AG04449 (cell line): ENCODE measurements around the gene GUCY1A2.

ENCODE experiments used
- CTCF ChIA-PET: fragments of 350-600 bp; formaldehyde crosslinking; extraction: SDS; loops from one replicate; lab custom pipeline; 2021; ENCODE audit warnings: antibody characterized with exemption; lab: Yijun Ruan, JAX
- POLR2A ChIA-PET: fragments of 400-600, 350-600 bp; formaldehyde crosslinking; extraction: SDS; loops from one replicate; lab custom pipeline; 2020; ENCODE audit warnings: antibody characterized with exemption, inconsistent platforms; lab: Yijun Ruan, JAX
- DNase-seq: peaks from one replicate; pipeline ENCODE4 v3.0.0-alpha.2; 2010; ENCODE audit warnings: low read depth, low spot score
- H3K4me3 ChIP-seq: 2 replicates; pipeline ENCODE4 v1.5.1; 2011; ENCODE audit warnings: low read depth, mild to moderate bottlenecking, control low read depth, low read length
- TF ChIP-seq, protein P1 (sequence below): IDR thresholded peaks from one replicate; pipeline ENCODE4 v1.5.1; 2011; ENCODE audit warnings: mild to moderate bottlenecking, moderate library complexity, low read length, control low read depth, inconsistent platforms; ENCODE audit not compliant: insufficient read depth; ENCODE audit errors: missing control alignments

Gene GUCY1A2

DNA sequence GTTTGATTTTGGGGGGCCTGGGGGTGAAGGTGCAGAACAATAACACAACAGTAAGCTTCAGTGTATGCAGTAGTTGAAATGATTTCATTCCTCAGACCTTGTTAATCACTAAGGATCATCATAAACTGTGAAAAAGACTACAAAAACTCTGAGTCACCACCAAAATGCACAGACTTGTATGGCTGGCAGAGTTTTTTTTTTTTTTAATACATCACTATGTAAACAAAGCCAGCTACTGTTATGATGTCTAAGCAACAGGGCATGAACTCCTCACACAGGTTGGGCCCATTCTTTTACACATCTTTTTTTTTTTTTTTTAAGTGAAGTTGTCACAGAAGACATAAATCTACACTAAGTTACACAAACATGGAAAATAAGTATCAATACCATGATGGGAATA lies 311.9 kb downstream of the GUCY1A2 start:
- POLR2A ChIA-PET = interaction anchor here (0.6 kb wide), 1 partner anchor 240 kb away, joined by 3 read pairs; no protein-coding TSS in a partner anchor
- DNase-seq = peak; percentile 67

DNA sequence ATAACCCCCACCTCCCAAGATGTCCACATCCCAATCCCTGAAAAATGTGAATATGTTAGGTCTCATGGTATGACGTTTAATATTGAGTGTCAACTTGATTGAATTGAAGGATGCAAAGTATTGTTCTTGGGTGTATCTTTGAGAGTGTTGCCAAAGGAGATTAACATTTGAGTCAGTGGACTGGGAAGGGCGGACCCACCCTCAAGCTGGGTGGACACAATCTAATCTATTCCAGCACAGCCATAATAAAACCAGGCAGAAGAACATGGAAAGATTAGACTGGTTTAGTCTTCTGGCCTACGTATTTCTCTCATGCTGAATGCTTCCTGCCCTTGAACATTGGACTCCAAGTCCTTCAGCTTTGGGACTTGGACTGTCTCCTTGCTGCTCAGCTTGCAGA lies 315.5 kb downstream of the GUCY1A2 start:
- TF ChIP-seq, protein P1, sequence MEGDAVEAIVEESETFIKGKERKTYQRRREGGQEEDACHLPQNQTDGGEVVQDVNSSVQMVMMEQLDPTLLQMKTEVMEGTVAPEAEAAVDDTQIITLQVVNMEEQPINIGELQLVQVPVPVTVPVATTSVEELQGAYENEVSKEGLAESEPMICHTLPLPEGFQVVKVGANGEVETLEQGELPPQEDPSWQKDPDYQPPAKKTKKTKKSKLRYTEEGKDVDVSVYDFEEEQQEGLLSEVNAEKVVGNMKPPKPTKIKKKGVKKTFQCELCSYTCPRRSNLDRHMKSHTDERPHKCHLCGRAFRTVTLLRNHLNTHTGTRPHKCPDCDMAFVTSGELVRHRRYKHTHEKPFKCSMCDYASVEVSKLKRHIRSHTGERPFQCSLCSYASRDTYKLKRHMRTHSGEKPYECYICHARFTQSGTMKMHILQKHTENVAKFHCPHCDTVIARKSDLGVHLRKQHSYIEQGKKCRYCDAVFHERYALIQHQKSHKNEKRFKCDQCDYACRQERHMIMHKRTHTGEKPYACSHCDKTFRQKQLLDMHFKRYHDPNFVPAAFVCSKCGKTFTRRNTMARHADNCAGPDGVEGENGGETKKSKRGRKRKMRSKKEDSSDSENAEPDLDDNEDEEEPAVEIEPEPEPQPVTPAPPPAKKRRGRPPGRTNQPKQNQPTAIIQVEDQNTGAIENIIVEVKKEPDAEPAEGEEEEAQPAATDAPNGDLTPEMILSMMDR = no peak
- H3K4me3 ChIP-seq = no peak overlapping the region
- POLR2A ChIA-PET = interaction anchor here (0.7 kb wide), 1 partner anchor 414 kb away, joined by 3 read pairs; no protein-coding TSS in a partner anchor
- no peak for DNase-seq
- CTCF ChIA-PET = no interaction called here

More for the DNA sequence above, 311.9 kb downstream of the GUCY1A2 start:
- CTCF ChIA-PET = no interaction called here
- H3K4me3 ChIP-seq = no peak overlapping the region
- TF ChIP-seq, protein P1 = no peak

DNA sequence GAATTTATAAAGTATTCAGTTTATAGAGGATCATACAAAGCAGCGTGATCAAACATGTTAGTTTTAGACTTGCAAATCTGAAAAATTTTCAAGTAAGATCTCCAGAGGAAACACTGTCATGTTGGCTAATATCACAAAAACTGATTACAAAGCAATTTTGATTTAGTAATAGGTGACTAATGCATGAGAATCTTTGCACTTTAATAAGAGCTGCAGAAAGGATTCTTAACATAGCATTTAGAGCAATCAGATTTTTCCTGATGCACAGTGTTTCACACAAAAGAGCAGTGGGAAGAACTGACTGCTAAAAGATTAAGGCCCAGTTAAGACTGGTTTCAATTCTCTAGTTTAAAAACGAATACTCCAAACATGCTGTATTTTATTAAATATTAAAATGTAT lies 321.2 kb downstream of the GUCY1A2 start:
- no peak overlapping the region for H3K4me3 ChIP-seq
- POLR2A ChIA-PET = no interaction called here
- CTCF ChIA-PET = no interaction called here
- TF ChIP-seq, protein P1 = no peak
- DNase-seq = peak; percentile 65

GRCh38 chr11:106695506-106695905 lies 322.8 kb downstream of the GUCY1A2 start:
- ChIA-PET CTCF (no interaction called here), POLR2A (no interaction called here)
- TF ChIP-seq, protein P1 = no peak
- peak; percentile 31 for DNase-seq
- no peak overlapping the region for H3K4me3 ChIP-seq

DNA sequence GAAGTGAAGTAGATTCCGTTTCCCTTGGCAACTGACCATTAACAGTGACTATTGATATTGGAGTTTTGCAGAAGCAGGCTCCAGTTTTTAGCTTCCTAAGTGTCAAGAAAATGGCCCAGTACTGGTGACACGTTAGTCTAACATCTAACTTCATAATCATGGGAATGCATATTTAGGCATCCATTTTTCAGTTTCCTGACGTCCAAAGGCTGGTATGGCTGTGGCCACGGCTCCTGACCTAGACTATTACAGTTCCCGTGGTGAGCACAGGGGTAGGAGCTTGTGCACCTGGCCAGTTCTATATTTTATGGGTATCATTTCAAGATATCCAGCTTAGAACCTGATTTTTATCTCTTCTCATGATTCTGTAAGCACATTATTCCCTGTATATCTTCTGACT lies 323.8 kb downstream of the GUCY1A2 start:
- ChIA-PET CTCF (no interaction called here), POLR2A (no interaction called here)

GRCh38 chr11:106691807-106692365 lies 326.4 kb downstream of the GUCY1A2 start:
- no peak for DNase-seq
- H3K4me3 ChIP-seq = no peak overlapping the region
- ChIA-PET CTCF (interaction anchor here (1.0 to 1.5 kb wide), 2 partner anchors 23 to 346 kb away, joined by 3 to 4 read pairs; no protein-coding TSS in a partner anchor), POLR2A (no interaction called here)
- TF ChIP-seq, protein P1 = no peak

More for the DNA sequence above, 323.8 kb downstream of the GUCY1A2 start:
- no peak for DNase-seq
- TF ChIP-seq, protein P1 = no peak
- H3K4me3 ChIP-seq = no peak overlapping the region
